Ascending aorta (tissue), 2 donors: Measurements from ENCODE around the gene PPAT. TPM values are rescaled to one million over a fixed set of nuclear protein-coding genes. Genes with fewer than 3 reads are reported as not detected.
"Not testable (repeated sequence)": the region's sequence is repeated elsewhere in the genome, so short reads cannot be mapped to it uniquely, and the experiment has no call there.

Experiments used
- DNase-seq, 2 donors: peaks; one replicate each; pipeline ENCODE4 v3.0.0-alpha.2; 2019; ENCODE audit warnings: low spot score in 2 of 2
- H3K27ac ChIP-seq, 2 donors: fragments of 200-600 bp; sonication (generic); one replicate each; pipeline ENCODE4 v1.5.1; 2016 to 2017; ENCODE audit warnings: mild to moderate bottlenecking in 1 of 2
- H3K27me3 ChIP-seq: fragments of 200-600 bp; sonication (generic); one replicate; pipeline ENCODE4 v1.5.1; 2017
- H3K36me3 ChIP-seq, 2 donors: fragments of 200-600 bp; sonication (generic); one replicate each; pipeline ENCODE4 v1.5.1; 2016
- H3K4me1 ChIP-seq, 2 donors: fragments of 200-600 bp; sonication (generic); one replicate each; pipeline ENCODE4 v1.5.1; 2016 to 2017; ENCODE audit warnings: mild to moderate bottlenecking in 1 of 2
- H3K4me3 ChIP-seq, 2 donors: fragments of 200-600 bp; sonication (generic); one replicate each; pipeline ENCODE4 v1.5.1; 2016 to 2017; ENCODE audit warnings: mild to moderate bottlenecking in 1 of 2
- H3K9me3 ChIP-seq, 2 donors: fragments of 200-600 bp; sonication (generic); one replicate each; pipeline ENCODE4 v1.5.1; 2016
- intact Hi-C: fragments of 100-400 bp; cut with DNase I; formaldehyde crosslinking; loops from one replicate; pipeline ENCODE4 v1.15.1; 2023
- total RNA-seq: library from RNA; depleted of rRNA; stranded (reverse); fragments of >200 nt; gene quantifications from one replicate; pipeline ENCODE4 v1.1.0, GENCODE V29; 2016
- TF ChIP-seq, protein P1 (sequence below), 3 experiments: fragments of 200-600 bp in 2 of 3; fragments of 450-650 bp in 1 of 3; sonication (generic) in 2 of 3; IDR thresholded peaks; one replicate each; pipeline ENCODE4 v1.5.1; 2016 to 2019; ENCODE audit warnings: antibody characterized with exemption in 3 of 3, mild to moderate bottlenecking in 1 of 3, moderate library complexity in 1 of 3

The PPAT gene
- total RNA-seq, 1 donor from 2014 or later, result 3.6 TPM

DNA sequence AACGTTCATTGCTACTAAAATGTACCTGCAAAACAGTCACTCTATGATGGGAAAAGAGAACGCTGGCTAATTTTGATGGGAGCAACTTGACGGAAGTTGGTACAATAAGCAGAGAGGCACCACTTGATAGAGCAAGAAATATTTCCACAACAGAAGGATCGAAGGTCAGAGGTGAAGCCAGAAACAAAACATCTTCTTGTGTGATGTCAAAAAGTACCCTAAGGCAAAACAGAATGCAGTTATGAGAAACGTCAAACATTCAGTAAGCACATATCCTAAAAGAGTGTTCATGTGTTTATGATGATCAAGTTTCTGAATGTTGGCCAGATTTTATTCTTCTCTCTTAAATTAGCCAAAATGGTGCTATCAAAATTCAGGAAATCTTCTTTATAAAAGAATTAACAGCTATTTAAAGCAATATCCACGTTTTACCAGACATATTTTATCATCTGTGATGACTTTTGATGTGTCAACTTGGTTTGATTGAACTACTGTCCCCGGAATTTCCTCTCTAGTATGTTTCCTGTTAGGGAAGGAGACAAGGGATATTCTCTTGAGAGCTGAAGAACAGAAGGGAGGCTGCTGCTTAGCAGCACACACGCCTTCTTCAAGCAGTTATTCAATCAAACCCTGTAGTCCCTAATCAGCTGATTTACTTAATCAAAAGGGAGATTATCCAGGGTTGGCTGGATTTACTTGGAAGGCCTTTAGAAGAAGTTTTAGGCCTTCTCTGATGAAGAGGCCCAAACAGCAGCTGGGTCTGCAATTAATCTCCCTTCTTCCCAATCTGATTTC is 63.8 kb downstream of the PPAT start:
- Histone ChIP-seq H3K27me3 (no peaks in the 10 kb centered on the region), H3K4me1 (no peaks in the 10 kb centered on the region), H3K9me3 (no peaks in the 10 kb centered on the region), H3K36me3 (peaks cover 10 to 23% of the 10 kb centered on the region in 2 donors), H3K27ac (no peak overlapping the region), H3K4me3 (no peak overlapping the region)
- intact Hi-C loops, result no loop called here
- DNase-seq, result no peak
- TF ChIP-seq, protein P1, sequence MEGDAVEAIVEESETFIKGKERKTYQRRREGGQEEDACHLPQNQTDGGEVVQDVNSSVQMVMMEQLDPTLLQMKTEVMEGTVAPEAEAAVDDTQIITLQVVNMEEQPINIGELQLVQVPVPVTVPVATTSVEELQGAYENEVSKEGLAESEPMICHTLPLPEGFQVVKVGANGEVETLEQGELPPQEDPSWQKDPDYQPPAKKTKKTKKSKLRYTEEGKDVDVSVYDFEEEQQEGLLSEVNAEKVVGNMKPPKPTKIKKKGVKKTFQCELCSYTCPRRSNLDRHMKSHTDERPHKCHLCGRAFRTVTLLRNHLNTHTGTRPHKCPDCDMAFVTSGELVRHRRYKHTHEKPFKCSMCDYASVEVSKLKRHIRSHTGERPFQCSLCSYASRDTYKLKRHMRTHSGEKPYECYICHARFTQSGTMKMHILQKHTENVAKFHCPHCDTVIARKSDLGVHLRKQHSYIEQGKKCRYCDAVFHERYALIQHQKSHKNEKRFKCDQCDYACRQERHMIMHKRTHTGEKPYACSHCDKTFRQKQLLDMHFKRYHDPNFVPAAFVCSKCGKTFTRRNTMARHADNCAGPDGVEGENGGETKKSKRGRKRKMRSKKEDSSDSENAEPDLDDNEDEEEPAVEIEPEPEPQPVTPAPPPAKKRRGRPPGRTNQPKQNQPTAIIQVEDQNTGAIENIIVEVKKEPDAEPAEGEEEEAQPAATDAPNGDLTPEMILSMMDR (IDR thresholded peaks at IDR 0.05), result no peak

GRCh38 chr4:56370377-56370776 is 65.0 kb downstream of the PPAT start:
- TF ChIP-seq, protein P1 (IDR thresholded peaks at IDR 0.05), result no peak
- Histone ChIP-seq H3K9me3 (no peaks in the 10 kb centered on the region), H3K36me3 (peaks cover 10 to 23% of the 10 kb centered on the region in 2 donors), H3K27me3 (no peaks in the 10 kb centered on the region), H3K4me3 (no peak overlapping the region), H3K27ac (no peak overlapping the region), H3K4me1 (no peaks in the 10 kb centered on the region)
- no peak for DNase-seq
- intact Hi-C loops, result no loop called here

GRCh38 chr4:56362981-56363380 is 72.4 kb downstream of the PPAT start:
- H3K27me3 ChIP-seq, H3K4me1 ChIP-seq, H3K4me3 ChIP-seq, H3K27ac ChIP-seq, intact Hi-C loops, DNase-seq, H3K9me3 ChIP-seq: not testable (repeated sequence)
- peaks cover 0 to 18% of the 10 kb centered on the region in 2 donors for H3K36me3 ChIP-seq

- Histone ChIP-seq H3K27me3 (no peaks in the 10 kb centered on the region), H3K27ac (no peak overlapping the region), H3K36me3 (peaks cover 0 to 24% of the 10 kb centered on the region in 2 donors), H3K9me3 (no peaks in the 10 kb centered on the region), H3K4me1 (no peaks in the 10 kb centered on the region), H3K4me3 (no peak overlapping the region)
- TF ChIP-seq, protein P1 (IDR thresholded peaks at IDR 0.05), result no peak
- intact Hi-C loops, result no loop called here
- DNase-seq, result no peak
Measured at GRCh38 chr4:56360071-56360470, 75.3 kb downstream of the PPAT start.

DNA sequence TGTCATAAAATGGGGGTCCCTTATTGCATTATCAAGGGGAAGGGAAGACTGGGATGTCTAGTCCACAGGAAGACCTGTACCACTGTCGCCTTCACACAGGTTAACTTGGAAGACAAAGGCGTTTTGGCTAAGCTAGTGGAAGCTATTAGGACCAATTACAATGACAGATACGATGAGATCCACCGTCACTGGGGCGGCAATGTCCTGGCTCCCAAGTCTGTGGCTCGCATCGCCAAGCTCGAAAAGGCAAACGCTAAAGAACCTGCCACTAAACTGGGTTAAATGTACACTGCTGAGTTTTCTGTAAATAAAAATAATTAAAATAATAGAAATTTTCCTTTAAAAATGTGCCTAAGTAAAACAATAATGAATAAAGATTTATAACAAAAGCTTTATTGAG is 78.8 kb downstream of the PPAT start:
- H3K4me3 ChIP-seq, result no peak overlapping the region
- H3K9me3 ChIP-seq, result no peaks in the 10 kb centered on the region
- intact Hi-C loops, result no loop called here
- TF ChIP-seq, protein P1 (IDR thresholded peaks at IDR 0.05), result no peak
- peaks cover 4 to 29% of the 10 kb centered on the region in 2 donors for H3K36me3 ChIP-seq
- no peaks in the 10 kb centered on the region for H3K4me1 ChIP-seq
- DNase-seq, result no peak
- no peak overlapping the region for H3K27ac ChIP-seq
- H3K27me3 ChIP-seq, result no peaks in the 10 kb centered on the region

GRCh38 chr4:56348576-56348975 is 86.8 kb downstream of the PPAT start:
- Histone ChIP-seq H3K9me3 (no peaks in the 10 kb centered on the region), H3K36me3 (peaks cover 15 to 48% of the 10 kb centered on the region in 2 donors), H3K4me3 (no peak overlapping the region), H3K27me3 (no peaks in the 10 kb centered on the region), H3K27ac (no peak overlapping the region), H3K4me1 (no peaks in the 10 kb centered on the region)
- intact Hi-C loops, result no loop called here
- no peak for DNase-seq
- TF ChIP-seq, protein P1 (IDR thresholded peaks at IDR 0.05), result no peak
